GM18517 (cell line): Measurements from ENCODE around the gene RNASE7.
"Not testable (repeated sequence)": the region's sequence is repeated elsewhere in the genome, so short reads cannot be mapped to it uniquely, and the experiment has no call there.

Experiments used
- ATAC-seq: cut with Tn5 transposase; IDR thresholded peaks from one replicate; pipeline ENCODE4 v1.9.1; 2021; ENCODE audit warnings: mild to moderate bottlenecking, moderate library complexity; ENCODE audit not compliant: unreplicated experiment

Gene RNASE7

DNA sequence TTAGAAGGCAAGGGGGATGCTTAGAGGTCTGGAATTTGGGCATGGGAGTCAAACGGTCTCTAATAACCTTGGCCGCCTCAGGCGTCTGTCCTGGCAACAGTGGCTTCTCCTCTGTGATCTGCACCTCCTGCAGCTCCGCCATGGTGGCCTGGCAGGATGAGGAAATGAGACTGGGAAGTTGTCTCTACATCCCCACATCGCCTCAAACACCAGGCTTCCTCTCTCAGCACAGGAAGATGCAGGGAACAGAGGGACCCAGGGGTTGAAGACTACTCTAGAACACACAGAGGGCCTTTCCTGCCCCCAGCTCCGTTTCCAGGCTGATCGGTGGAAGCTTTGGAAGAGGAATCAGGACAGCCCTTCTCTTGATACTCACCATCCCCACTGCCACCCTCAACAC, 19.0 kb upstream of the RNASE7 start:
- no peak for ATAC-seq

GRCh38 chr14:21023817-21024584, 18.2 kb upstream of the RNASE7 start:
- ATAC-seq, result no peak

DNA sequence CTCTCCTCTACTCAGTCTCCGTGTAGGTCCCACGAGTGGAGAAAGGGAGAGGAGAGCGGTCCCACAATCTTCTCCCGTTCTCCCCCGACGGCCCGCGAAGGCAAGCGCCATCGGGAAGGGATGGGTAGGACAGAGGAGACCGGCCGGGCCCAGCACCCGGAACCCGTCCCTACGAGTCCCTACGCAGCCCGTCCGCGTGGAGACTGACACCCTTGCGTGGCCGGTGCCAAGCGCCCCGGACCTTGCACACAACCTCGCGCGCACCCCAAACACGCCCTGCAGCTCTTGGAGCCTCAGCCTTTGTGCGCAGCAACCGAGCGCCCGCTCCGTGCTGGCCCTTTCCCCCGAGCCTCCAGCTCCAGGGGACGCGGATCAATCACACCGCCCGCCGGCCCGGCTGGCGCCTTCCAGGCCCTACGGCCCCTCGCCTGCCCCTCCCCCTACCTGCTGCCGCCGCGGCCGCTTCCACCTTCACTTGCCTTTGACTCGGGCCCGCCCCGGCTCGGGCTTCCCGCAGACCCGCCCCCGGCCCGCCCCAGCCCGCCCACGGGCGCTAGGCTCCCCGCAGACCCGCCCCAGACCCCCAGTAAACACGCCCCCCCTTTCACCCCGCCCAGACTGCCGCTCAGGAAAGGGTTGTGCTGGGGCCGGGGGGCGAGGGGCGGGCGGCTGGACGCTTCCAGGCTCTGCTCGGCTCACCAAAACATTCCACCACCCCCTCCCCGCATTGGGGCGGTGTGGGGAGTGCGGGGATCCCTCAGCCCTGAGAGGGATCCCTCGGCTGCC, 17.4 kb upstream of the RNASE7 start, which contains the start of gene NDRG2:
Gene NDRG2, minus strand, starts transcription at position 477 of the 786 bp plus-strand sequence. CDS start 1,746 bp downstream, outside the sequence.
- no peak for ATAC-seq

DNA sequence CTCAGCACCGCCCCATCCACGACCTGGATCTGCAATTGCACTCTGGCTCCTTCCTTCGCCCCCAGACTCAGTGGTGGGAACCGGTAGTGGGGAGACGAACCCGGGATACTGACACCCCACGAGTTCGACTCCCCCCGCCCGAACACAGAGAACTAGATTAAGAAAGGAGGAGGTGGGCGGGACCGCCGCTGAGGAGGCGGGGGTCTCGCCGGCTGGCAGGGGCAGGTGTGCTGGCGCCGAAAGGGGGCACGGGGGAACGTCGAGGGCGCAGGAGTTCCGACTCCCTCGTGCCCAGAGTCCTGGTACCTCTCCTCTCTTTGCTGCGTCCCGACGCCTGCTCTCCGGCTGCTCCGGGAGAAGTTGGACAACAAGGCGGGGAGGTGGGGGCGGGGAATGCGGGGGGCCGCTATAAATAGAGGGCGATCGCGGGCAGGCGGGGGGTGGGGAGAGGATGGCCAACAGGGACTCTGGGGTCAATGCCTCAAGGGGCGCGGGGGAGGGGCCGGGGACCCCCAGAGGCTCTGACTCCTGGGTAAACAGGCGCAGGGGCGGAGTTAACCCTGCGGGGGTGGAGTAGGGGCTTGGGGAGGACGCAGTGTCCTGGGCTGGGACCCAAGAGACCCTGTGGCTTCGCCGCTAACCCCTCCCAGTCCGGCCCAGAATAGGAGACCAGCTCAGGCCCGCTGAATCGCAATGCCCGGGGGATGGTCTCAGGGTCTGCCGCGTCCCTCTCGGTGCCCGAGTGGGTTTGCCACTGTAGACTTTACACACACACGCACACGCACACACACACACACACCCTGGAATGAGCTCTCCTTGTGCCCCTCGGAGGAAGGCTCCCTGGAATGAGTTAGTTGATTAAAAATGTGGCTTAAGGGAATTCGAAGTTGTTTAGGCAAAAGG, 16.5 kb upstream of the RNASE7 start:
- no peak for ATAC-seq

DNA sequence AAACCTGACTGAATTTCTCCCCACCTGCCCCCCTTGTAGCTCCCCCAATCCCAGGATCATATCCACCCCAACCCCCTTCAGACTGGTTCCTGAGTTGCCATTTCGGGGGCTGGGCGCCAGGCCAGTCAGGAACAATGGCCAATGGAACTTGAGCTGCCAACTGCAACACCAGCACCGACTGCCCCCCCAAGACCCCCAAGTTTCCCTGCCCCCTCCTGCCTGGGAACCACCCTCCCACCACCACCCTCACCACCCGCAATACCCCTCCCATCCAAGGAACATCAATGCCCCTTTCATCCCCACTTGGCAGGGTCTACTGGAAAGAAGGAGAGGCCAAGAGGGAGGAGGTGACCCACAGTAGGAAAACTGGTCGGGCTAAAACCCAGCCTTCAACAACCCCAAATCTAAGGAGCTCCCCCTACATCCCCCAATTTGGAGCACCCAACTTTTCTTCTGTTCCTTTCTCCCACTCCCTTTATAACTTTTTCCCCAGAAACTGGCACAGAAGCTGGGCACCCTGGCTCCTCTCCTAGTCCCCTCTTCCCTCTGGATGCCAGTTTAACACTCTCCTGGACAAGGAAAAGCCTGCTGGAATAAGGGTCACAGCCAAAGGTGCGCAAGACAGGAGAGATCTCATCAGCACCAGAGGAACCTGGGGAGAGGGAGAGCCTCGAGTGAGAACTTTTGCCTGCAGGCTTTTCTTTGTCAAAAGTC, 15.7 kb upstream of the RNASE7 start:
- no peak for ATAC-seq

DNA sequence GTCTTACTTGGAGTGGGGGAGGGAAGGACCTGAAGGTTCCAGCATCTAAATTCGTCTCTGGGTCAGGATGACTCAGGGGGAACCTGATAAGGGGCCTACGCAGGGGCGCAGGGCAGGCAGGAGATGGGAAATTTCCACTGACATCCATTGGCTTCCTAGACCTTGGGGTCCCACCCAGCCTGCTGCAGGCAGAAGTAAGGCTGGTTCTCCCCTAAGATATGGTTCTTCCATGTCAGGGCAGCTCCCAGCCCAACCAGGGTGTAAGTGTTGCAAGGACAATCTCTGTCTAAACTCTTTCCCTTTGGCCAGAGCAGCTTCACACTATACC, 15.2 kb upstream of the RNASE7 start:
- ATAC-seq, result no peak

DNA sequence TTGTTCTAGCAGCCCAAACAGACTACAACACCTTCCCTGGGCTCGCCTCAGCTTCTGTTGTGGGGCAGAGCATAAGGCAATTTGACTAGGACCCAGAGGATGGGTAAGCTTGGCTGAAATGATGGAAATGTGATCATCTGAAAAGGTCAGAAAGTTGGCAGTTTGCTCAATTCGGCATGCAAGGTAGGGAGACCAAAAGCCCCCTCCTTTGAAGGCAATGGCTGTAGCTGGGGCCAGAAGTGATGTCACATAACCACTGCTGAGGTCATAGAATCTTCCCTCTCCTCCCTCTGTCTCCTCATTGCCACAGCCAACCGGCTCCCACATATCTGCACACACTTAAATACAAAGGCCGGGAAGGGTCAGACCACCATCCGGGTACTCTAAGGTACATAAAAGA, 12.2 kb upstream of the RNASE7 start, which contains the start of gene TPPP2:
Gene TPPP2, plus strand, starts transcription at position 301 of the 400 bp plus-strand sequence. CDS start 365 bp downstream, outside the sequence.
- no peak for ATAC-seq

GRCh38 chr14:21030531-21030930, 11.6 kb upstream of the RNASE7 start:
- ATAC-seq, result no peak

GRCh38 chr14:21032326-21033132, 9.6 kb upstream of the RNASE7 start:
- no peak for ATAC-seq

DNA sequence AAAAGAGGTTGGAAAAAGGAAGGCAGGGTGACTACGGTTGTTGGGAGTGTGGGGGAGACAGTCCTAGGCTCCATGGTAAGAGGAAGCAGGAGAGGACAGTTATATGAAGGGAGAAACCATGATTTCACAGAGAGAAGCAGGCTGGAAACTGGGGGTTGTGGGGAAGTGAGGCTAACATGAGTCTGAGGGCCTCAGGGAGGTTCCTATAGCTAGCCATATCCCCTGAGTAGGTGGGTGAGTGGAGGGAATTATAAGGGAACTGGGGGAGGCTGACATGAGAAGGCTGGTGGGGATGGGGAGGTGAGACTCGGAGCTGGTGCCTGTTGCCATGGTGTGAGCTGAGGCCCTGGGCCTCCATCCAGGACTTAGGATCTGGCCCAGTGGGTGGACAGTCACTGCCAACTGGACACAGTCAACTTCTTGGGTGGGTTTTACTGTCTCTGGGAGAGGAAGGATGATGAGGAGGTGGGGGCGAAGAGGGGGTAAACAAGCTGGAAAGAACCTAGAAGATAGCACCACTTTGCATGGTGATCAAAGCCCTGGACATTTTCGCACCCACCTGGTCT, 8.9 kb upstream of the RNASE7 start:
- no peak for ATAC-seq

DNA sequence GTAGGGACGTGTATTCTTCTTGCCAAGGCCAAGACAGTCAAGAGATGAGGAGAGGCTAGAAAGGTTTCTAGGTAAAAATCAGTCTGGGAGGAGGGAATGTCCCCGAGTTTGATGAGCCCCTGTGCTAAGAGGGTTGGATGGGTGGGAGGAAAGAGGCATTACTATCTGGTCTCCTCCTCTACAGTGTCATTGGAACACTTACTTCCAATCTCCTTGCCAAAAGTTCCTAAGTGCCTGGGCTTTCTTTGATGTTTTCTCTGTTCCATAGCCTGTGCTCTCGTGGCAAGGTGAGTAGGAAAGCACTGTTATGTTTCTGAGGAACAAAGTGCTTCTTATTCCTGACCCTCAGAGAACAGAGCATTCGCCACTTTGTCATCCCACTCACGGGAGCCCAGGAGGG, 7.5 kb upstream of the RNASE7 start, which contains the start of gene RNASE13:
Gene RNASE13, minus strand, starts transcription at position 101 of the 400 bp plus-strand sequence. CDS start 519 bp downstream, outside the sequence.
- ATAC-seq, result no peak

GRCh38 chr14:21036751-21037150, 5.4 kb upstream of the RNASE7 start:
- no peak for ATAC-seq

DNA sequence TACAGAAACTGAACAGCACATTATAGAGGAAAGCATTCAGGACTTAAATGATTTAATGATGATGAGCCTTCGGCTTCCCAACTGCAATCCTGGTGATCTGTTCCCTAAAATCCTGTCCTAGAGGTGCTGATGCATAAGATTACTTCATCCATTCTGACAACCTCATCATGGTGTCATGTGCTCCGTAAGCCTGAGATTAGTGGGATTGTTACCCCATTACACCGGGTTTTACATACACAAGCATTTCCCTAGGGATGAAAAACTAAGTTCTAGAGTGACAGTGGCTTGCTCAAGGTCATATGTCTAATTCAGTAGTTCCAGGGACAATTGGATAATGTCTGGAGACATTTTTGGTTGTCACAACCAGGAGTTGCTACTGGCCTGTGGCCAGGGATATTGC, 5.0 kb upstream of the RNASE7 start:
- no peak for ATAC-seq

DNA sequence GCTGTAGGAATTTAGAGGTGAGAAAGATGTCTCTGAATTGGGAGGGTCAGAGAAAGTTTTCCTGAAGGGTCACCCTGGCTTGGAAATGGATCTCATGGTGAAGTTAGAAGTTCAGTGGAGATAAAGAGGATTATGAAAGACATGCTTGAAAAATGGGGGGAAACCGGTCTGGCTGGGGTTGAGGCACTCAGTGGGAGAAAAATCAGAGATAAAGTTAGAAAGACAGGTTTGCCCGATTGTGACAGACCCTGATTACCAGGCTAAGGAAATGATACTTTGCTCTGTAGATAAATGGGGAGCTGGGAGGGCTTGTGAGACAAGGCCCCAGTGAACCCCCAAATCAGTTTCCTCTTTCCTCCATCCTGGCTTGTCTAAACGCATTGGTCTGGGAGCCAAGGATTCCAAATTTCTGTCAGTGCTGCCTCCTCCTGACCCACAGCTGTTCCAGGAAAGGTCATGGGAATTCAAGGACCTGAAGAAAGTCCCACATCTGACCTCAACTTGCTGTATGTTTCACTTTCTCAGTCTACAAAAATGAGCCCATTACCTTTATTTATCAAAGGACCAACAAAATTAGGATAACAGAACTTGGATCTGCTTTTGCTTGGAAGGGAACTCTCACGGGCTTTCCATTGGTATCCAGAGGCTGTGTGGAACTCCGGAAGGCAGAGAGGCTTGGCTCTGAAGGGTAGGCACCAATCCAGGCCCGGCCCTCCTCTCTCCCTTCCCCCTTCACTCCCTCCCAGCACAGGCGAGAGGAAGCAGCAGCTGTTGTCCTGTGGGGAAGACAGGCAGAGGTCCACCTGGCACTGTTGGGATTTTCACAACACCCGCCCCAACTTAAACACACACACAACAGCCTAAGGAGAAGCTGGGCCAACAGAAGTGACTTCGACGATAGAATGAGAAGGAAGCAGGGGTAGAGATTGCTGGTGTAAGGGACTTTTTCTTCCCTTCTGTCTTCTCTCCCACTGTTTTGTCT, 3.4 kb upstream of the RNASE7 start:
- no peak for ATAC-seq

DNA sequence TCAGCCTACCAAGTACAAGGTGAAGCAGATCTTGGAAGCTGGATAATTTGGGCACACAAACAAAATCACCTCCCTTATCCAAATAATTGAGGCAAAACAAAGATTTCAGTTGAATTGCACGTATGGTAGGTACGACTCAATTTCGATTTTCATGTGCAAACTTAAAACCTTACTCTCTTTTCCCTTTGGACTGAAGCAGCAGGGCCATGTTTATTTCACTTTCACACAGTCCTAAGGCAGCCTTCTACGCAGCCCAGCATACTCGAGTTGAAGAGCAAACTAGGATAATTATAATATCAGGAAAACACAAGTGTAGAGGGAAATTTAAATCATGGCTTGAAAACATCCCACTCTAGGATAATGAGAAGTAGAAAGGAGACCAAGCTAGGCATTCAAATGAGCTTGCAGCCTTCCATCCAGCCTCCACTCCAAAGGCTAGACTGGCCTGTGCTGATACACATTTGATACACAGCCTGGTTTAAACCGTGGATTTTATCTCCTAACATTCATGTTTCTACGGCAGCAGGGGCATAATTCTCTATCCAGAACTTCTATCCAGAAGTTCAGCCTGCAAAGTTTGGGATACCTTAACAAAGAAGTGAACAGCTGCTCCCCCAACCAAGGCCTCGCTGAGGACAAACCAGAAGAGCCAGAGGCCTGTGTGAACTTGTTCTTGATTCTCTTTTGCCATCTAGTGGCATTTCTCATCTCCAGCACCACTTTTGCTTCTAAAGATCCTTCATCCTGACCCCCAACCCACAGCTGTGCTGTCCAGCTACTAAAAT, 2.4 kb upstream of the RNASE7 start:
- ATAC-seq, result no peak

DNA sequence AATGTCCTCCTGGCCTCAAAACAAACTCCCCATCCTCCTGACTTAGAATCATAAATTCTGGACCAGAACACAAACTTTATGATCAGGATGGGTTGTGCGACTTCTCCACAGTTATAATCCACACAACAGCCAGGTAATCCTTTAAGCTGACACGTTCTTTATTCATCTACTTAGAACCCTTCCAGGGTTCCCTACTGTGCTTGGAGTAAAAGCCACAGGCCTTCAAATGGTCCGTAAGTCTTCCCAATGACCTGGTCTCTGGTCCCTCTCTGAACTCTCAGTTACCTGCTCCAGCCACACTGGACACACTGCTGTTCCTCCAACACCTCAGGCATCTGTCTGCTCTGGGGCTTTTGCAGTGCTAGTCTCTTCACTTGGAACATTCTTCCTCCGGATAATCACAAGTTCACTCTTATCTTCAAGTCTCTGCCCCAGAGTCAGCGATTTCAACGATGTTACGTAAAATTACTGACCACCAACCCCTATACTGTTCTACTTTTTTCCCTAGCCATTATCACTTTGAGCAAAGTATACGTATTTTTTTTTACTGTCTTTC, 1.7 kb upstream of the RNASE7 start:
- ATAC-seq, result no peak

DNA sequence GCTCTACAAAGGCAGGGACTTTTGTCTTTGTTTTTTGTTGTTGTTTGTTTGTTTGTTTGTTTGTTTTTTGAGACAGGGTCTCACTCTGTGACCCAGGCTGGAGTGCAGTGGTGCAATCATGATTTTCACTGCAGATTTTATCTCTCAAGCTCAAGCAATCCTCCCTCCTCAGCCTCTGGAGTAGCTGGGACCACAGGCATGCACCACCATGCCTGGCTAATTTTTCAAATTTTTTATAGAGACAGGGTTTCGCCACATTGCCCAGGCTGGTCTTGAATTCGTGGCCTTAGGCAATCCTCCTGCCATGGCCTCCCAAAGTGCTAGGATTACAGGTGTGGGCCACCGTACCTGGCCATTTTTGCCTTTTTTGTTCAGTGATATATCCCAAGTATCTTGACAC, 1.2 kb upstream of the RNASE7 start:
- ATAC-seq, result not testable (repeated sequence)
